HepG2 (cell line): ENCODE data around the gene PTRH2. TPM values are rescaled to one million over a fixed set of nuclear protein-coding genes. Genes with fewer than 3 reads are reported as not detected.

ENCODE experiments used
- CHD2 ChIP-seq: IDR thresholded peaks from 2 replicates; pipeline ENCODE4 v1.6.1; 2011; ENCODE audit warnings: low read depth, low read length, improper control_type of control experiment
- DMAP1 ChIP-seq: IDR thresholded peaks from 2 replicates; pipeline ENCODE4 v1.6.1; 2016
- FUBP1 ChIP-seq: sonication (generic); formaldehyde crosslinking; IDR thresholded peaks from 2 replicates; pipeline ENCODE4 v1.5.1; 2020; ENCODE audit warnings: missing genetic modification reagents, mild to moderate bottlenecking, borderline replicate concordance
- MAFG ChIP-seq: sonication (generic); formaldehyde crosslinking; IDR thresholded peaks from 2 replicates; pipeline ENCODE4 v1.5.1; 2020; ENCODE audit warnings: mild to moderate bottlenecking, missing genetic modification reagents
- MBD4 ChIP-seq: IDR thresholded peaks from 2 replicates; pipeline ENCODE4 v1.6.1; 2012; ENCODE audit warnings: low read length, inconsistent platforms, borderline replicate concordance
- RBFOX2 ChIP-seq: fragments of 200-400 bp; formaldehyde crosslinking; IDR thresholded peaks from 2 replicates; pipeline ENCODE4 v1.6.1; 2017; ENCODE audit warnings: low read depth, mild to moderate bottlenecking, low read length
- RXRA ChIP-seq: sonication (generic); formaldehyde crosslinking; IDR thresholded peaks from 2 replicates; pipeline ENCODE4 v1.5.1; 2020; ENCODE audit warnings: missing genetic modification reagents
- TAF15 ChIP-seq: fragments of 200-400 bp; formaldehyde crosslinking; IDR thresholded peaks from one replicate; pipeline ENCODE4 v1.6.1; 2018; ENCODE audit warnings: mild to moderate bottlenecking, low read depth, low read length; ENCODE audit not compliant: poor library complexity, severe bottlenecking
- ZBTB38 ChIP-seq: sonication (generic); formaldehyde crosslinking; IDR thresholded peaks from 2 replicates; pipeline ENCODE4 v1.5.1; 2020; ENCODE audit warnings: mild to moderate bottlenecking, missing genetic modification reagents
- ZBTB39 ChIP-seq: sonication (generic); formaldehyde crosslinking; IDR thresholded peaks from 2 replicates; pipeline ENCODE4 v1.5.0; 2020; ENCODE audit warnings: missing genetic modification reagents
- ZNF33A ChIP-seq: sonication (generic); formaldehyde crosslinking; IDR thresholded peaks from 2 replicates; pipeline ENCODE4 v1.5.1; 2020; ENCODE audit warnings: missing genetic modification reagents, mild to moderate bottlenecking, moderate library complexity, borderline replicate concordance
- ZNF431 ChIP-seq: sonication (generic); formaldehyde crosslinking; IDR thresholded peaks from 2 replicates; pipeline ENCODE4 v1.9.0; 2022; ENCODE audit warnings: missing genetic modification reagents, low read depth, mild to moderate bottlenecking, borderline replicate concordance
- ZNF44 ChIP-seq: sonication (generic); formaldehyde crosslinking; IDR thresholded peaks from 2 replicates; pipeline ENCODE4 v1.5.1; 2020; ENCODE audit warnings: mild to moderate bottlenecking, missing genetic modification reagents
- ZNF441 ChIP-seq: sonication (generic); formaldehyde crosslinking; IDR thresholded peaks from 2 replicates; pipeline ENCODE4 v1.7.0; 2021; ENCODE audit warnings: missing genetic modification reagents, borderline replicate concordance
- ZNF552 ChIP-seq: sonication (generic); formaldehyde crosslinking; IDR thresholded peaks from 2 replicates; pipeline ENCODE4 v1.9.0; 2022; ENCODE audit warnings: missing genetic modification reagents, mild to moderate bottlenecking, borderline replicate concordance
- ZNF557 ChIP-seq: sonication (generic); formaldehyde crosslinking; IDR thresholded peaks from 2 replicates; pipeline ENCODE4 v1.4.0; 2020; ENCODE audit warnings: missing genetic modification reagents
- ZNF562 ChIP-seq: sonication (generic); formaldehyde crosslinking; IDR thresholded peaks from 2 replicates; pipeline ENCODE4 v1.8.0; 2022; ENCODE audit warnings: missing genetic modification reagents, borderline replicate concordance
- ZNF792 ChIP-seq: IDR thresholded peaks from 2 replicates; pipeline ENCODE4 v1.6.1; 2016
- polyA plus RNA-seq, 8 experiments: library from polyadenylated mRNA; depleted of rRNA in 3 of 8; stranded (reverse) in 7 of 8; unstranded in 1 of 8; fragments of >200 nt; fragmentation: Illumina TruSeq in 4 of 8; extraction: Trizol in 4 of 8; gene quantifications; 2 replicates each; pipeline versions ENCODE4 v1.2.1 to v1.2.3, GENCODE V29; 2011 to 2016; ENCODE audit warnings: low read depth in 4 of 8, missing spikeins in 1 of 8, mixed read lengths in 1 of 8; ENCODE audit not compliant: insufficient read depth in 1 of 8
- total RNA-seq, 5 experiments: library from RNA; depleted of rRNA; stranded (reverse); fragments of >200 nt; fragmentation: Illumina TruSeq; extraction: Trizol; gene quantifications; 2 replicates each; pipeline ENCODE4 v1.2.3, GENCODE V29; 2016; ENCODE audit warnings: low read depth in 1 of 5
- TF ChIP-seq, protein P1 (sequence below): sonication (generic); formaldehyde crosslinking; IDR thresholded peaks from 2 replicates; pipeline ENCODE4 v1.5.0; 2020; ENCODE audit warnings: mild to moderate bottlenecking, missing genetic modification reagents, moderate library complexity
- TF ChIP-seq, protein P2 (sequence below): sonication (generic); formaldehyde crosslinking; IDR thresholded peaks from 2 replicates; pipeline ENCODE4 v1.4.0; 2020; ENCODE audit warnings: missing genetic modification reagents
- TF ChIP-seq, protein P3 (sequence below): IDR thresholded peaks from 2 replicates; pipeline ENCODE4 v1.6.1; 2012; ENCODE audit warnings: low read depth, low read length, improper control_type of control experiment

PTRH2 gene
- total and polyA plus RNA-seq, 2 of the 13 experiments (the other 11 are each of a cell fraction or from before 2014, with no cell fraction given) = 67.7 to 83.3 TPM

DNA sequence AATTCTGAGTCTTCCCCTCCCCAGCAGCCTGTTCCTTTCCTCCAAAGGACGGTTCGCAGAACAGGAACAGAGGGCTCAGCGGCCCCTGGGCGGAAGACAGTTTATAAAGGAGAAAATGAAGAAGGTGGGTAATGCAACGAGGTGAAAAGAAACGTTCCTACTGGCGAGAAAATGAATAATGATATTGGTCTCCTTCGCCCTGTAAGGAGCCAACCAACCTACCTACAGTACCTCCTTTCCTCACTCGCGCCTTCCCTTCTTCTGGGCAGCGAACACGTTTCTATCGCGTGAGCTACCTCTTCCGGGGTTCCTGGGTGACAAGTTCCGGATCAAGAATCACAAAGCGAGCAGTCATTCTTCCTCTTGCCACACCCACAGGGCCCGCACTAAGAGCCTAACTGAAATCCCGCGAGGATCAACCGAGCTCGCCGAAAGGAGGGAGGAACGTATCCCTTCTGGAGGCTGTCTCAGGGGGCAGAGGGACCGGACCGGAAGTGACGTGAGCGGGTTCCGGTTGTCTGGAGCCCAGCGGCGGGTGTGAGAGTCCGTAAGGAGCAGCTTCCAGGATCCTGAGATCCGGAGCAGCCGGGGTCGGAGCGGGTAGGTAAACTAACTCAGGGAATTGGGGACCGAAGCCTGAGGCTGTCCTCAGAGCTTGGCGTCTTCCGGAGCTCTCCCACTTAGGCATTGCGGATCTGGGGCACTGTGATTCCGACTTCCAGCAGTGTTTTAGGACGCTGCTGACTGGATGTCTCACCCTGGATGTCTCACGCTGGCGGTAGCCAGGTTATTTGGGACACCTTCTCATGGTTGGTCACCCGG lies at the start of gene PTRH2, which contains the start of gene VMP1 (continued):
- TF ChIP-seq ZBTB39 (0 out of 2 replicates have a peak, but pooled peaks have one; percentile 86), RBFOX2 (peak; percentile 73), ZNF33A (CRISPR knock-in tag) (no peak), ZNF552 (CRISPR knock-in tag) (no peak; the same call in 1 of the 2 replicates), MBD4 (no peak), ZBTB38 (CRISPR knock-in tag) (peak; percentile 72), ZNF792 (CRISPR knock-in tag) (peak; percentile 93), ZNF431 (CRISPR knock-in tag) (0 out of 2 replicates have a peak, but pooled peaks have one; percentile 11), FUBP1 (no peak; the same call in 1 of the 2 replicates), MAFG (CRISPR knock-in tag) (no peak), ZNF44 (CRISPR knock-in tag) (no peak), ZNF557 (CRISPR knock-in tag) (no peak), ZNF562 (CRISPR knock-in tag) (no peak), TAF15 (no peak), DMAP1 (CRISPR knock-in tag) (peak; percentile 99), RXRA (CRISPR knock-in tag) (no peak; the same call in none of the 2 replicates), ZNF441 (CRISPR knock-in tag) (peak; percentile 88; the same call in 1 of the 2 replicates), CHD2 (peak; percentile 97)
- TF ChIP-seq, protein P1, sequence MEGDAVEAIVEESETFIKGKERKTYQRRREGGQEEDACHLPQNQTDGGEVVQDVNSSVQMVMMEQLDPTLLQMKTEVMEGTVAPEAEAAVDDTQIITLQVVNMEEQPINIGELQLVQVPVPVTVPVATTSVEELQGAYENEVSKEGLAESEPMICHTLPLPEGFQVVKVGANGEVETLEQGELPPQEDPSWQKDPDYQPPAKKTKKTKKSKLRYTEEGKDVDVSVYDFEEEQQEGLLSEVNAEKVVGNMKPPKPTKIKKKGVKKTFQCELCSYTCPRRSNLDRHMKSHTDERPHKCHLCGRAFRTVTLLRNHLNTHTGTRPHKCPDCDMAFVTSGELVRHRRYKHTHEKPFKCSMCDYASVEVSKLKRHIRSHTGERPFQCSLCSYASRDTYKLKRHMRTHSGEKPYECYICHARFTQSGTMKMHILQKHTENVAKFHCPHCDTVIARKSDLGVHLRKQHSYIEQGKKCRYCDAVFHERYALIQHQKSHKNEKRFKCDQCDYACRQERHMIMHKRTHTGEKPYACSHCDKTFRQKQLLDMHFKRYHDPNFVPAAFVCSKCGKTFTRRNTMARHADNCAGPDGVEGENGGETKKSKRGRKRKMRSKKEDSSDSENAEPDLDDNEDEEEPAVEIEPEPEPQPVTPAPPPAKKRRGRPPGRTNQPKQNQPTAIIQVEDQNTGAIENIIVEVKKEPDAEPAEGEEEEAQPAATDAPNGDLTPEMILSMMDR (CRISPR knock-in tag) = no peak
- TF ChIP-seq, protein P2, sequence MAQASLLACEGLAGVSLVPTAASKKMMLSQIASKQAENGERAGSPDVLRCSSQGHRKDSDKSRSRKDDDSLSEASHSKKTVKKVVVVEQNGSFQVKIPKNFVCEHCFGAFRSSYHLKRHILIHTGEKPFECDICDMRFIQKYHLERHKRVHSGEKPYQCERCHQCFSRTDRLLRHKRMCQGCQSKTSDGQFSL (CRISPR knock-in tag) = no peak
- TF ChIP-seq, protein P3, sequence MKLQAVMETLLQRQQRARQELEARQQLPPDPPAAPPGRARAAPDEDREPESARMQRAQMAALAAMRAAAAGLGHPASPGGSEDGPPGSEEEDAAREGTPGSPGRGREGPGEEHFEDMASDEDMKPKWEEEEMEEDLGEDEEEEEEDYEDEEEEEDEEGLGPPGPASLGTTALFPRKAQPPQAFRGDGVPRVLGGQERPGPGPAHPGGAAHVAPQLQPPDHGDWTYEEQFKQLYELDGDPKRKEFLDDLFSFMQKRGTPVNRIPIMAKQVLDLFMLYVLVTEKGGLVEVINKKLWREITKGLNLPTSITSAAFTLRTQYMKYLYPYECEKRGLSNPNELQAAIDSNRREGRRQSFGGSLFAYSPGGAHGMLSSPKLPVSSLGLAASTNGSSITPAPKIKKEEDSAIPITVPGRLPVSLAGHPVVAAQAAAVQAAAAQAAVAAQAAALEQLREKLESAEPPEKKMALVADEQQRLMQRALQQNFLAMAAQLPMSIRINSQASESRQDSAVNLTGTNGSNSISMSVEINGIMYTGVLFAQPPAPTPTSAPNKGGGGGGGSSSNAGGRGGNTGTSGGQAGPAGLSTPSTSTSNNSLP = no peak
